Measurements from ENCODE around the gene PSG3.
"Not testable (repeated sequence)": the region's sequence is repeated elsewhere in the genome, so short reads cannot be mapped to it uniquely, and the experiment has no call there.

The PSG3 gene

DNA sequence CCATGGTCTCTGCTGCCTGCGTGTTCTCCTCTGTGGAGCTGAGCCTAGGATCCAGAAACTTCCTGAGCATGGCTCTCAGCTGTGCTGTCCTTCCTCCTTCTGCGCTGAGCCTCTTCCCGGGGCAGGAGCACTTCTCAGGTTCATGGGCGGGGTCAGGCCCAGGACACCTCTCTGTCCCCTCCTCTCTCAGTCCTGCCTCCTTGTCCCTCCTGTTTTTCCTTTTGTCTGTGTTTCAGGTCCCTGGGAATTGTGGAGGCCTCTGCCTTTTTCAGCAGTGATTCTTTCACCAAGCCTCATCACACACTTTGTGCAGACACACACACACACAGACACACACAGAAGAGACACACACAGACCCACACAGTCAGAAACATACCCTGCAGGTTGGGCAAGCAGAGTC is at the start of gene PSG3:
PSG3 (minus strand) TSS at position 101 of the 400 bp plus-strand sequence; CDS start at position 4, 97 bp downstream.
- DNase-seq = not testable (repeated sequence)

DNA sequence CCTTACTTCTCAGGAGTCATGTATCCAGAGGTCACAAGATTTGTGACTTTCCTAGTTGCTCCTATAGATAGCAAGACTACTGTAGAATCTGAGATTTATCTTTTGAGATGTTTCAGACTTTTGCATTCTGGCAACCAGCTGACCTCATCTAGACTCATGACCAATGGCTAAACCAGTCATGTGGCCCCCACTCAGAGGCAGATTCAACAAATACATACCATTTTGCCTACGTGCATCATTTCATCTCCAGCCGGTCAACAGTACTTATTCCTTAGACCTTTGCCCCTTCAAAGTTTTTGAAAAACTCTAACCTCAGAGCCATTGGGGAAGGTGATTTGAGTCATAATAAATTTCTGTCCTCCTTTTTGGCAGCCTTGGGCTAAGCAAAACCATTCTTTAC is 48.5 kb upstream of the PSG3 start:
- DNase-seq = not testable (repeated sequence)

GRCh38 chr19:42787766-42788165 is 47.5 kb upstream of the PSG3 start:
- DNase-seq = not testable (repeated sequence)

DNA sequence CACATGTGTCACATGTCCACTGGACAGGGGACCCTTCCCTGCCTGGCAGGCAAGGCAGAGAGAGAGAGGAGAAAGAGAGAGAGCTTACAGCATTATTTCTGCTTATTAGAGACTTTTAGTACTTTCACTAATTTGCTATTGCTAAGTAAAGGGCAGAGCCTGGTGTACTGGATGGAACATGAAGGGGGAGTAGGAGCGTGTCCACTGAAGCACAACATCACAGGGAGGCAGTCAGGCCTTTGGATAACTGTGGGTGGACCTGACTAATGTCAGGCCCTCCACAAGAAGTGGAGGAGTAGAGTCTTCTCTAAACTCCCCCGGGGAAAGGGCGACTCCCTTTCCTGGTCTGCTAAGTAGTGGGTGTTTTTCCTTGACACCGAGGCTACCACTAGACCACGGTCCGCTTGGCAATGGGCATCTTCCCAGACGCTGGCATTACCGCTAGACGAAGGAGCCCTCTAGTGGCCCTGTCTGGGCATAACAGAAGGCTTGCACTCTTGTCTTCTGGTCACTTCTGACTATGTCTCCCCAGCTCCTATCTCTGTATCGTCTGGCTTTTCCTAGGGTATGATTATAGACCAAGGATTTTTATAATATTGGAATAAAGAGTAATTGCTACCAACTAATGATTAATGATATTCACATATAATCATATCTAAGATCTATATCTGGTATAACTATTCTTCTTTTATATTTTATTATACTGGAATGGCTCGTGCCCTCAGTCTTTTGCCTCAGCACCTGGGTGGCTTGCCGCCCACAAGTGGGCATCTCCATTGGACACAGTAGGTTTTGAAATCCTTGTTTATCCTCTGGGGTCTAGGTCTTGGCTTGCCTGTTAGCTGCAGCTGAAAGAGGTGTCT is 36.7 kb upstream of the PSG3 start:
- DNase-seq = peak; percentile 2

- not testable (repeated sequence) for DNase-seq
Measured at GRCh38 chr19:42774510-42775158, 34.4 kb upstream of the PSG3 start.

- not testable (repeated sequence) for DNase-seq
Measured at GRCh38 chr19:42767319-42767718, 27.0 kb upstream of the PSG3 start.

- not testable (repeated sequence) for DNase-seq
Measured at GRCh38 chr19:42766871-42767270, 26.6 kb upstream of the PSG3 start.

DNA sequence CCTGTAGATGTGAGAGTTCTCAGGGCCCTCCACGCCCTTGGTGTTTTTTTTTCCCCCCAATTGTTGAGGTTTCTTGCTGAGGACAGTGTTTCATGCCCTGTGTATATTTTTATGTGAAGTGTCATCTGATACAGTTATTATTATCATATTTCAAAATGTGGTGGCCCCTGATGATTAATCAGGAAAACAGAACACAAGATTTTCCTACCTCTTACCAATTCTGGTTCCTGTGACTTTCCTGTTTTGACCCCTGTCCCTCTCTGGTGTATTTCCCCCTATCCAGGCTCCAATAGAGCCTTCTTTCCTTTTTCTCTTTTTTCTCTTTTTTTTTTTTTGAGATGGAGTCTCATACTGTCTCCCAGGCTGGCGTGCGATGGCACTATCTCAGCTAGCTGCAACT is 24.6 kb upstream of the PSG3 start:
- no peak for DNase-seq

DNA sequence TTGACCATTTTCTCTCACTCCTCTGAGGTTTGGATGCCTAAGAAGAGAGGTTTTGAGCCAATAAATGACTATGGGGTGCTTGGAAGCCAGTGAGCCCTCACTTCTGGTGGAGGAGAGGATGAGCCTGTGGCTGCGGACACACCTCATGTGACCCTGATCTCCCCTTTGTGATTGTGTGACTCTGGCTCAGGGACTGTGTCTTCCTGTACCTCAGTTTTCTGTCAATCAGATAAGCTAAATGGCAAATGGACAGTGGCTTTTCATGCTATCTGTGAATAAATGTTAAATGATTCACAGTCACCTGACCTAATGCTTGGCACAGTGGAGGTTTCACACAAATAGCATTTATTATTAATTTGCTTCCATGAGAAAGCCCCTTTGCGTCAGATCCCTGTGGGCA is 22.5 kb upstream of the PSG3 start:
- no peak for DNase-seq

DNA sequence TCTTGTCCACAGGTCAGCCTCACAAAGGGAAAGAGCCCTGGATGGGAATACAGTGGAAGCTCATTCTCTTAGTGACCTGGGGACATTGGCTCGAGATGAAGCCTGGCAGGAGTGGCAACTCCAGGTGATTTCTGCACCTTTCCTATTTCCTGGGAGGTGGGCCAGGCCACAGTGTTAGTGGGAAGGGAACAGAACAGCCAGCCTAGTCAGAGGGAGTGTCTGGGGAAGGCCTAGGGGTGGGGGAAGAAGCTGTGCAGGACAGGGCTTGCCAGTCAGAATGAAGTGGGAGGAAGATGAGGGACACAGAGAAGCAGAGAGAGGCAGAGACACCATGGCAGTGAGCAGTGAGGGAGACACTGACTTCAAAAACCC is 21.6 kb upstream of the PSG3 start:
- DNase-seq = not testable (repeated sequence)

GRCh38 chr19:42760954-42761923 is 21.0 kb upstream of the PSG3 start:
- DNase-seq = not testable (repeated sequence)

GRCh38 chr19:42758667-42759066 is 18.4 kb upstream of the PSG3 start:
- not testable (repeated sequence) for DNase-seq

GRCh38 chr19:42752246-42752645 is 12.0 kb upstream of the PSG3 start:
- not testable (repeated sequence) for DNase-seq

DNA sequence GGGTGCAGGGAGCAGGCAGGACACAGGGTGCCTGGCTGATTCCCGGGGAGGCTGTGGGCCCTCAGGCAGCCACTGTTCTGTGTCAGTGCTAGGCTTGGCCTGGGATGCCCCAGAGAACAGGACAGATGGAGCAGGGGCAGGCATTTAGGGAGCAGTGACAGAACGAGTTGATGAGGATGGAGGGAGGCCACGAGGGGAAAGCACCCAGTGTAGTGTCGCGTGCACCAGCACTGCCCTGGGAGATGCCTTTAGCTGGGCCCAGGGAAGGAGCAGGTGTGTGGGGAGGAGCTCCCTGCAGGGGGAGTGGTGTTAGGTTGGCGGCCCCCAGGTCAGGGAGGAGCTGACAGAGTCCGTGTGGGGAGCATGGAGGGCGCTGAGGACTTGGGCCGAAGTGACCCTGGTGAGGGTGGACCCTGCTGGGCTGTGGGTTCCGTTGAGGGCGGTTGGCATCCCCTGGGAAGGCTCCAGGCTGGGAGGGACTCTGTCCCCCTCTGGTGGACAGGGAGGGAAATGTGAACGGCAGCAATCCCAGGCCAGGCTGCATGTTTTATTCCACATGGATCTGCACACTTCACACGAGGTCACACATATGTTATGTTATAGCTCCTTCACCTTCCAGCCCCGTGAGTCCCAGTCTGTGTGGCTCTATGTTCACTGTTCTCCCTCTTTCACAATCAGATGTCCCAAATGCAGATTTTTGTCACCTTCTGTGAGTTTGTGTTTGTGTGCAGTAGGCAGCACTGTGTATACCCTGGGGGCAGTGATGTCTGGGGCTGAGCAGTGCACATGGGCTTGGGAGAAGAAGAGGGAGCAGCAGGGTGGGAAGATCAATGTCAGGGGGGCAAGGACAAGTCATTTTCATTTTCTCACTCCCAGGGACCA is 1.7 kb upstream of the PSG3 start:
- DNase-seq = not testable (repeated sequence)

DNA sequence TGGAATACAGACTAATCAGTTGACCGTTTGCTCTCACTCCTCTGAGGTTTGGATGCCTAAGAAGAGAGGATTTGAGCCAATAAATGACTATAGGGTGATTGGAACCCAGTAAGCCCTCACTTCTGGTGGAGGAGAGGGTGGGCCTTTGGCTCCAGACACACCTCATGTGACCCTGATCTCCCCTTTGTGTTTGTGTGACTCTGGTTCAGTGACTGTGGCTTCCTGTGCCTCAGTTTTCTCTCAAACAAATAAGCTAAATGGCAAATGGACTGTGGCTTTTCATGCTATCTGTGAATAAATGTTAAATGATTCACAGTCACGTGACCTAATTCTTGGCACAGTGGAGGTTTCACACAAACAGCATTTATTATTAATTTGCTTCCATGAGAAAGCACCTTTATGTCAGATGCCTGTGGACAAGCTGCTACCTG is 2.7 kb downstream of the PSG3 start:
- not testable (repeated sequence) for DNase-seq

DNA sequence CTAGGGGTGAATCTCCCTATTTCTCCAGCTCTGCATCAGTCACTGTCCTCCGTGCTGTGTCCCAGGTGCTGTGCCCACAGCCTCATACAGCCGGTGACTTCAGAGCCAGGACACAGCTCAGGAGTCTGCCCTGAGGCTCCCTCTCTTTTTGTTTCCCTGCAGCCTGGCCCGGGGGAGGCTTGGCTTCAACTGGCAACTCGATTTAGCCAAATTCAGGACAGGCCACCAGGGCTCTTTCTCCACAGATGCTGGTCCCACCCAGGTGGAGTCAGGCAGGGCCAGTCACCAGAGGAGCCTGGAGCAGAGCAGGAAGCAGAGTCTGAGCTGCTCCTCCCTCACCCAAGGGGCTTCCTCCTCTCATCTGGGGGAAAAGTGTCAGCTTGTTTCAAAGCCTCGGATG is 11.9 kb downstream of the PSG3 start:
- not testable (repeated sequence) for DNase-seq

DNA sequence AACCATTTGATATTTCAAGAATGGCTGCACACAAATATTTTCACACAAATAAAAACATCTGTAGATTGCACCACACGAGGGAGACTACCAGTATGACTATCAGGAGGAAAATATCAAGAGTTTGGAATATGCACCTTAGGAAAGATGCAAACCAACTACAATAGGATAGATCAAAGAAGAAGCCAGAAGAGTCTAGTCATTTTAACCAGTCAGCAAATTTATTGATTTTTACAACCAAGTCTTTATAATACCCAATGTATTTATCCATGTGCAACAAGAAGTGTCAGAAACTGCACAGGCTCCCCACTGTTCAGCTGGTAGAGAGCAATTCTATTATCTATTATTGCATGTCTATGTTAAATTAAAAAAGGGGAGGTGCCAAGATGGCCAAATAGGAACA is 26.3 kb downstream of the PSG3 start:
- DNase-seq = not testable (repeated sequence)

GRCh38 chr19:42712753-42713152 is 27.5 kb downstream of the PSG3 start:
- not testable (repeated sequence) for DNase-seq

DNA sequence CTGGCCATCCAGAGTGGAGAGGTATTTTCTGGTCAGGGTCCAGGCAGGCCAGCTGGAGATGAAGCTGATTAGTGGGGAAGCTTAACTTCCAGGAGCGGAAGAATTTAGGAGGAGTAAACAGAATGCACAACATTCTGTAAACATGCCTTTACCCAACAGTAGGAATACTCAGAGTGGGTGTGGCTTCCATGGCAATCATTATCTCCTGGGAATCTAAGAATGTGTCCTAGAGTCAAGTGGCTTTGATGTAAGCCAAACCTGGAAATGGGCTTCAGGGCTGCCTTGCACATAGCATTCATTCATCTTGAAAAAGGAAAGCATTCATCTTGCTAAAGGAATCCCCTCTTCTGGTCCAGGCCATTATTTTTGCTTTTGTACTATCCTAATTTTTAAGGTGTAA is 29.3 kb downstream of the PSG3 start:
- not testable (repeated sequence) for DNase-seq

DNA sequence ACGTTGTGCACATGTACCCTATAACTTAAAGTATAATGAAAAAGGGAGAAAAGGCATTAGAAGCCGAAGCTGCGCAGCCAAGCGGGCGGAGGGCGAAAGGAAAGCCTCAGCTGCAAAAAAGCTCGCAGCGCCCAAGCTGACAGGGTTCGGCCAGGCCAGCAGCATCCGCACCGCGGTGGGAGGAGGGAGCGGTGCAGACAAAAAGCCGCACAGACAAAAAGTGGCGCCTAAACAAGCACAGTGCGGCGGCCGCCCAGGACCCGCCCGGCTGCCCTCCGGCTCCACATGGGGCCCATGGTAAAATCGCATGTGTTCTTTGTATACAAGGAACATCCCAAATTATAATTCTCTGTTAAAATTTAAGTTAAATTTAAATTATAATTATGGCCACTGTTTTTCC is 42.4 kb downstream of the PSG3 start:
- no peak for DNase-seq

DNA sequence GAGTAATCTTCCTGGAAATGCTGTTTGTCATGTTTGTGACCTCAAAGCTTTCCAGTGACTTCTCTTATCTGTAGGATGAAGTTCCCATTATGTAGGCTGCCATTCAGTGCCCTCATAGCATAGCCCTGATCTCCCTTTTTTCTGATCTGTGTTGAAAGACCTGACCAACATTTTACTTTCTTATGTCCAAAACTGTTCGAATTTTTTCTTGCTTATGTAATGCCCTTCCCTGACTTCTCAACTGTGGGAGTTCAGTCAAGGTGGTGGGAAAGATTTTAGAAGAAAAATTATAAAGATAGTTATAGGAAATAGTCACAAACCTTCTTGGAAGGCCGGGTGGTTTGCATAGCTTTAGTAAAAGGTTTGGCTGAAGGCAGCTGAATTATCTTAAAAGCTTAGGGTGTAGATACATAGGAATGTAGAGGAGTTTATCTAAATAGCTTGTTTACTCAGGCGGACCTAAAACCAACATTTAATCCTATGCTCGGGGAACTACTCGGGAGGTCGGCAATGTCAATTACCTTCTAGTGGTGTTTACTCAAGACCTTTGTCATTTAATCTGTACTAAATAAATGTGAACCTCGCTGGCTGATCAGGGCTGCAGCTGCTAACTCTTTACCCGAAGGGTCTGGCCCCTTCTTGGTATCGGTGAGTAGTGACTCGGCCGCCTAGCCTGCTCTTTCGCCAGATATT is 44.3 kb downstream of the PSG3 start:
- no peak for DNase-seq
